CD14-positive monocyte (primary cell): ENCODE results near the gene RELL1. TPM values are rescaled to one million over a fixed set of nuclear protein-coding genes. Genes with fewer than 3 reads are reported as not detected.

Source experiments
- DNase-seq, 3 donors: peaks; one replicate each; pipeline ENCODE4 v3.0.0-alpha.2; 2011 to 2022
- H2AFZ ChIP-seq: 2 replicates; pipeline ENCODE4 v1.6.0; 2012; ENCODE audit warnings: mild to moderate bottlenecking, low read depth, low read length, inconsistent platforms; ENCODE audit not compliant: insufficient read depth, poor library complexity, severe bottlenecking
- H3K27ac ChIP-seq, 2 donors: 1 replicate in 1 of 2; 2 replicates in 1 of 2; pipeline ENCODE4 v1.5.1; 2012 to 2013; ENCODE audit warnings: low read length in 2 of 2, control low read depth in 1 of 2, inconsistent platforms in 1 of 2, low read depth in 1 of 2, mild to moderate bottlenecking in 1 of 2
- H3K27me3 ChIP-seq, 2 donors: one replicate each; pipeline versions ENCODE4 v1.6.0 to v1.6.1; 2011 to 2013; ENCODE audit warnings: low read length in 2 of 2; ENCODE audit not compliant: control insufficient read depth in 2 of 2, insufficient read depth in 2 of 2
- H3K36me3 ChIP-seq, 2 donors: replicated peaks in 1 of 2; 1 replicate in 1 of 2; 2 replicates in 1 of 2; pipeline versions ENCODE4 v1.5.1 to v1.6.1; 2012 to 2013; ENCODE audit warnings: low read length in 2 of 2, control low read depth in 1 of 2, inconsistent platforms in 1 of 2, mild to moderate bottlenecking in 1 of 2; ENCODE audit not compliant: insufficient read depth in 2 of 2, control insufficient read depth in 1 of 2
- H3K4me1 ChIP-seq, 2 donors: 1 replicate in 1 of 2; 2 replicates in 1 of 2; pipeline versions ENCODE4 v1.5.1 to v1.6.1; 2012 to 2013; ENCODE audit warnings: low read length in 2 of 2, control low read depth in 1 of 2, inconsistent platforms in 1 of 2, mild to moderate bottlenecking in 1 of 2, moderate library complexity in 1 of 2; ENCODE audit not compliant: insufficient read depth in 2 of 2, control insufficient read depth in 1 of 2
- H3K4me2 ChIP-seq: replicated peaks from 2 replicates; pipeline ENCODE3; 2012; ENCODE audit warnings: low read length, moderate library complexity, mild to moderate bottlenecking; ENCODE audit not compliant: poor library complexity, severe bottlenecking; ENCODE audit errors: extremely low read depth
- H3K4me3 ChIP-seq, 3 experiments: fragments of 200-600 bp in 1 of 3; sonication (generic) in 1 of 3; replicated peaks in 1 of 3; 1 replicate in 2 of 3; 2 replicates in 1 of 3; pipeline ENCODE4 v1.5.1; 2011 to 2013; ENCODE audit warnings: low read length in 3 of 3, mild to moderate bottlenecking in 3 of 3, control low read depth in 2 of 3, low read depth in 2 of 3, inconsistent platforms in 1 of 3, moderate library complexity in 1 of 3
- H3K79me2 ChIP-seq: 2 replicates; pipeline ENCODE4 v1.6.0; 2012; ENCODE audit warnings: mild to moderate bottlenecking, control low read depth, inconsistent platforms, low read length, moderate library complexity; ENCODE audit not compliant: insufficient read depth
- H3K9ac ChIP-seq: 2 replicates; pipeline ENCODE4 v1.6.0; 2017; ENCODE audit warnings: low read length, mild to moderate bottlenecking; ENCODE audit not compliant: insufficient read depth, poor library complexity, severe bottlenecking
- H3K9me3 ChIP-seq, 2 donors: replicated peaks in 1 of 2; 1 replicate in 1 of 2; 2 replicates in 1 of 2; pipeline versions ENCODE4 v1.5.1 to v1.6.1; 2012 to 2013; ENCODE audit warnings: low read length in 2 of 2, control low read depth in 1 of 2; ENCODE audit not compliant: control insufficient read depth in 1 of 2, insufficient read depth in 1 of 2
- H4K20me1 ChIP-seq: 2 replicates; pipeline ENCODE4 v1.6.0; 2012; ENCODE audit warnings: mild to moderate bottlenecking, low read length, control low read depth, moderate library complexity; ENCODE audit not compliant: insufficient read depth
- H3K27ac Mint-ChIP-seq, 7 donors: one replicate each; pipeline ENCODE4 v1.8.0; 2020; ENCODE audit warnings: mild to moderate bottlenecking in 7 of 7, mixed read lengths in 7 of 7, moderate library complexity in 6 of 7, inconsistent platforms in 2 of 7
- H3K27me3 Mint-ChIP-seq, 3 donors: one replicate each; pipeline ENCODE4 v1.8.0; 2021 to 2022; ENCODE audit warnings: low read depth in 3 of 3, mild to moderate bottlenecking in 3 of 3, mixed read lengths in 3 of 3, moderate library complexity in 3 of 3, inconsistent platforms in 1 of 3
- H3K36me3 Mint-ChIP-seq, 2 donors: one replicate each; pipeline ENCODE4 v1.8.0; 2020; ENCODE audit warnings: mixed read lengths in 2 of 2, inconsistent platforms in 1 of 2, mild to moderate bottlenecking in 1 of 2
- H3K4me1 Mint-ChIP-seq: one replicate; pipeline ENCODE4 v1.8.0; 2020; ENCODE audit warnings: mild to moderate bottlenecking, mixed read lengths
- H3K4me3 Mint-ChIP-seq, 2 donors: one replicate each; pipeline ENCODE4 v1.8.0; 2020; ENCODE audit warnings: mild to moderate bottlenecking in 2 of 2, mixed read lengths in 2 of 2, moderate library complexity in 1 of 2
- H3K9me3 Mint-ChIP-seq, 7 donors: one replicate each; pipeline ENCODE4 v1.8.0; 2020 to 2022; ENCODE audit warnings: mixed read lengths in 7 of 7, mild to moderate bottlenecking in 6 of 7, moderate library complexity in 6 of 7, inconsistent platforms in 2 of 7
- CTCF ChIP-seq: fragments of 200-600 bp; IDR thresholded peaks from one replicate; pipeline ENCODE4 v1.8.0; 2022; ENCODE audit warnings: antibody characterized with exemption, mild to moderate bottlenecking
- WGBS: methylation state at CpG from one replicate; pipeline ENCODE4 v1.1.5; 2013; ENCODE audit warnings: missing lambda C conversion rate; ENCODE audit not compliant: insufficient coverage; 5-methylcytosine and 5-hydroxymethylcytosine counted together
- intact Hi-C, 2 donors: fragments of 100-400 bp; cut with micrococcal nuclease; formaldehyde crosslinking; loops; one replicate each; pipeline versions ENCODE4 v1.15.0 to v1.15.1; 2023
- polyA plus RNA-seq, 3 donors: library from polyadenylated mRNA; depleted of rRNA in 1 of 3; unstranded in 2 of 3; stranded (reverse) in 1 of 3; fragments of 300-500 nt in 2 of 3; fragments of >200 nt in 1 of 3; fragmentation: Illumina TruSeq in 2 of 3; gene quantifications; 1 replicate in 2 of 3; 2 replicates in 1 of 3; pipeline ENCODE4 v1.2.3, GENCODE V29; 2012 to 2021

Gene RELL1
- polyA plus RNA-seq, 3 donors: 13.3 to 30.2 (median 16.2) TPM

- H3K4me1 Mint-ChIP-seq: peaks cover 59% of the 10 kb centered on the region
- Histone ChIP-seq H3K4me3 (no peak overlapping the region), H3K27ac (no peak overlapping the region), H3K36me3 (peaks cover 3 to 10% of the 10 kb centered on the region in 2 donors), H3K4me2 (no peak overlapping the region), H3K4me1 (peaks cover 49 to 59% of the 10 kb centered on the region in 2 donors), H3K27me3 (no peaks in the 10 kb centered on the region), H2AFZ (no peak overlapping the region), H3K9ac (no peak overlapping the region), H4K20me1 (no peaks in the 10 kb centered on the region), H3K9me3 (no peaks in the 10 kb centered on the region), H3K79me2 (no peaks in the 10 kb centered on the region)
- H3K4me3 Mint-ChIP-seq: no peak overlapping the region
- H3K27me3 Mint-ChIP-seq: peaks cover 0 to 2% (median 0%) of the 10 kb centered on the region in 3 donors
- 93% methylated on average over 3 of the region's 5 CpGs for WGBS
- peaks cover 17 to 29% of the 10 kb centered on the region in 2 donors for H3K36me3 Mint-ChIP-seq
- intact Hi-C loops: loop anchor here (10.0 kb wide), 3 partner anchors 178 to 218 kb away; partner anchors contain the start of gene PGM2 (in 1 of the 2)
- peak overlapping the region in 2 of 7 donors; percentile 1 to 11 for H3K27ac Mint-ChIP-seq
- no peak for DNase-seq
- TF ChIP-seq CTCF: no peak
- H3K9me3 Mint-ChIP-seq: peaks cover 4 to 15% (median 9%) of the 10 kb centered on the region in 7 donors
These were observed 79.2 kb downstream of the RELL1 start for GRCh38 chr4:37607018-37607417.

- Mint-ChIP-seq H3K4me3 (no peak overlapping the region), H3K36me3 (peaks cover 13 to 22% of the 10 kb centered on the region in 2 donors), H3K9me3 (peaks cover 4 to 15% (median 9%) of the 10 kb centered on the region in 7 donors), H3K27me3 (peaks cover 0 to 2% (median 0%) of the 10 kb centered on the region in 3 donors), H3K27ac (peak overlapping the region in 6 of 7 donors; percentile 1 to 70 (median 45)), H3K4me1 (peaks cover 67% of the 10 kb centered on the region)
- Histone ChIP-seq H3K9me3 (no peaks in the 10 kb centered on the region), H2AFZ (no peak overlapping the region), H3K27me3 (no peaks in the 10 kb centered on the region), H3K9ac (no peak overlapping the region), H4K20me1 (no peaks in the 10 kb centered on the region), H3K4me1 (peaks cover 59 to 68% of the 10 kb centered on the region in 2 donors), H3K4me2 (no peak overlapping the region), H3K79me2 (no peaks in the 10 kb centered on the region), H3K27ac (no peak overlapping the region), H3K36me3 (peaks cover 0 to under 1% of the 10 kb centered on the region in 2 donors), H3K4me3 (no peak overlapping the region)
- no peak for TF ChIP-seq CTCF
- intact Hi-C loops: loop anchor here (10.0 kb wide), 3 partner anchors 179 to 219 kb away; partner anchors contain the start of gene PGM2 (in 1 of the 2)
- no peak for DNase-seq
These were observed 80.2 kb downstream of the RELL1 start for GRCh38 chr4:37605843-37606565.
